ENCODE data around the gene SLAIN2.
"Not testable (repeated sequence)": the region's sequence is repeated elsewhere in the genome, so short reads cannot be mapped to it uniquely, and the experiment has no call there.

Gene SLAIN2

DNA sequence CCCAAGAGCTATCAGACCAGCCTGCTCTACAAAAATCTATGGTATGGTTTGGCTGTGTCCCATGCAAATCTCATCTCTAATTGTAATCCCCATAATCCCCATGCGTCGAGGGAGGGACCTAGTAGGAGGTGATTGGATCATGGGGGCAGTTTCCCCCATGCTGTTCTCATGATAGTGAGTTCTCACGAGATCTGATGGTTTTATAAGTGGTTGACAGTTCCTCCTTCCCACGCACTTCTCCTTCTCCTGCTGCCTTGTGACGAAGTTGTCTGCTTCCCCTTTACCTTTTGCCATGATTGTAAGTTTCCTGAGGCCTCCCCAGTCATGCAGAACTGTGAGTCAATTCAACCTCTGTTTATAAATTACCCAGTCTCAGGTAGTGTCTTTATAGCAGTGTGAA is 99.6 kb downstream of the SLAIN2 start:
- DNase-seq (ENCODE audit: low read depth in 2 of 2), result not testable (repeated sequence)

GRCh38 chr4:48445704-48446103 is 104.4 kb downstream of the SLAIN2 start:
- DNase-seq (ENCODE audit: low read depth in 2 of 2), result no peak

DNA sequence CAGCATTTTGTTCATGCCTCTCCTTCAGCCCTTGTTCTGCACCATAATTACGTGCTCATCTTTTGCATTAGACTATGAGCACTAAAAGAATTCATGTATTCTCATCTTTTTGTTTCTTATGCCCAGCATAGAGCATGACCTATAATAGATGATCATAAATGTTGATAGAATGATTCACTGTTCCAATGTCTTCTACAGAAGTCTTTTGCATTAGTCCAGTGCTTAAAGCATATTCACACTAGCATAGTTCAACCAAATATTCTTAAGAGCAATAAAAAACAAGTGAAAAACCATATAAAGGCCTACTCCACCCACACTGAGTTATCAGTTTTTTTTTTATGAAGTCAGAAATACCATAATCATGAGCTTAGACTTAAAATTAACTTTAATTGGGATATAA is 105.3 kb downstream of the SLAIN2 start:
- no peak for DNase-seq (ENCODE audit: low read depth in 2 of 2)

DNA sequence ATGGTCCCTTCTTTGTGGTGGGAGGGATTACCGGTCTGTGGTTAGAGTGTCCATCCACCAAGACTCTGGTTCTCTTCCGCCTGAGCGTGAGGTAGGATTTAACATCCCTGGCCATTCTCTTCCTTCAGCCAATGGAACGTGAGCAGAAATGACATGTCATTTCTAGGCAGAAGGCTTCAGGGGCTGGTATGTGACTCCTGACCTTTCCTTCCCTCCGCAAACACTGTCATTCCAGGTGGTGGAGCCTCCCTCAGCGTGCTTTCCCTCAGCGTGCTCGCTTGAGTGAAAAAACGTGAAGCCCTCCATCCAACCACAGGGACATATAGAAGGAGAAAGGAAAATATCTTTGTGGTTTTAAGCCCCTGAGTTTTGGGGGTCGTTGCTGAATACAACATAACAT is 107.8 kb downstream of the SLAIN2 start:
- no peak for DNase-seq (ENCODE audit: low read depth in 2 of 2)

DNA sequence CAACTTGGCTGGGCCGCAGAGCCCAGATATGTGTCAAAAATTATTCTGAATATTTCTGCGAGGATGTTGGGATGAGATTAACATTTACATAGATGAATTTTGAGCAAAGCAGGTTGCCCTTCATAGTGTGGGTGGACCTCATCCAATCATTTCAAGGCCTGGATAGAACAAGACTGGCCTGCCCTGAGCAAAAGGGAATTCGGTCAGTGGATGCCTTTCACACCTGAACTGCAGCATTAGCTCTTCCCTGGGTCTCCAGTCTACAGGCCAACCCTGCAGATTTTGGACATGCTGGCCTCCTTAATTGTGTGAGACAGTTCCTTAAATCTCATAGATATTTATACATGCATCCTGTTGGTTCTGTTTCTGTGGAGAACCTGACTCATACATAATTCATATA is 109.4 kb downstream of the SLAIN2 start:
- DNase-seq (ENCODE audit: low read depth in 2 of 2), result no peak

DNA sequence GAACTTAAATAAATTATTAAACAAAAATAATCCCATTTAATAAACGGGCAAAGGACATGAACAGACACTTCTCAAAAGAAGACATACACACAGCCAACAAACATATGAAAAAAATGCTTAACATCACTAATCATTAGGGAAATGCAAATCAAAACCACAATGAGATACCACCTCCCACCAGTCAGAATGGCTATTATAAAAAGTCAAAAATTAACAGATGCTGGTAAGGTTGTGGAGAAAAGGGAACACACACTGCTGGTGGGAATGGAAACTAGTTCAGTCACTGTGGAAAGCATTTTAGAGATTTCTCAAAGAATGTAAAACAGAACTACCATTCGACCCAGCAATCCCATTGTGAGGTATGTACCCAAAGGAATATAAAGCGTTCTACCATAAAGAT is 110.3 kb downstream of the SLAIN2 start:
- not testable (repeated sequence) for DNase-seq (ENCODE audit: low read depth in 2 of 2)

GRCh38 chr4:48454591-48454990 is 113.3 kb downstream of the SLAIN2 start:
- DNase-seq (ENCODE audit: low read depth in 2 of 2), result no peak

DNA sequence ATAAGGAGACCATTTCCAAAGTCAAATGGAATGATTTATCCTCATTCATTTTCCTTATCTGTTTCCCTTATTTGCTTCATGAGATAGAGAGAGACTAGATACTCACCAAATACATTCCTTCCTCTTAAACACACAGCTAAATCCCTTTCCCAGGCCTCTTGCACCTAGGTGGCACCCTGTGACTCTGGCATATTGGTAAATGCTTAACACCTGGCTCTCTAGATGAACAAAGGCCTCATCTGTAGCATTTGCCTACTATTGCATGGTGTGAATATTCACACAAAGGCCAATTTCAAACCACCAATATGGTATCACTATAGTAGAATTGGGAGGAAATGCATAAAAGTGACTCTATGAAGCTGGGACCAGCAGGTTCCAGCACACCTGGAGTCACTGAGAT is 119.7 kb downstream of the SLAIN2 start:
- DNase-seq (ENCODE audit: low read depth in 2 of 2), result no peak

DNA sequence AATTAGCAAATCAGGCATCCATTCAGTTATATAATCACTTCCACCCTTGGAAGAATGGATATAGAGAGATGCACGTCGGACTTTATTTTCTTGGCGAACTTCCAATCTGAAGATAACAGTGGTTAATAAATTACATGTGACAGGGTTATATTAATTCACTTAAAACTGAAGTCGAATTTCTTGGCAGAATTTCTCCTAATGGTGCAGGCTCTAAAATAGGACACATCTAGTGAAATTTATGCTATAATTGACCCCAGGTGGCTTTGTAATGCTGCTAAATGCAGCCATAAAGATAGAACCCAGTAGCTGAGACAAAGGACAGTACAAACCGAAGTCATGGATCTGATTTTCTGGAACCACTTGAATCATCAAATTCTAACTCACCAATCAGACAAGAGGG is 121.0 kb downstream of the SLAIN2 start:
- DNase-seq (ENCODE audit: low read depth in 2 of 2), result no peak

DNA sequence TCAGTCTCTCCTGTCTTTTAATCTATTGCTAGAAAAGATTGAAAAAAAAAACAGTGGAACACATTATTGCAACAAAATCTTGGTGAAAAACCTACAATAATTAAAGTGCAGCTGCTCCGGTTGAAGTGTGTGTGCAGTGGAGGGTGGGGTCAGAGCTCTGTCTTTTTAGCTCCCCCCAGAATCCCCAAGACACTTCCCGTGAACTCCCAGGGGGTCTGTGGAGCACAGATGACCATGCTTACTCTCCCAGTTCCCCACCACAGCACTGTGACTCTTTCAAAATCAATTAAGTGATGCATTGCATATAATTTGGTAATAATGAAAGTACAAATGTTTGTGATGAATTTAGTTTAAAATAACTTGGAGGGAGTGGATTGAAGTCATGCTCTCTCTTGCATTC is 126.1 kb downstream of the SLAIN2 start:
- no peak for DNase-seq (ENCODE audit: low read depth in 2 of 2)

DNA sequence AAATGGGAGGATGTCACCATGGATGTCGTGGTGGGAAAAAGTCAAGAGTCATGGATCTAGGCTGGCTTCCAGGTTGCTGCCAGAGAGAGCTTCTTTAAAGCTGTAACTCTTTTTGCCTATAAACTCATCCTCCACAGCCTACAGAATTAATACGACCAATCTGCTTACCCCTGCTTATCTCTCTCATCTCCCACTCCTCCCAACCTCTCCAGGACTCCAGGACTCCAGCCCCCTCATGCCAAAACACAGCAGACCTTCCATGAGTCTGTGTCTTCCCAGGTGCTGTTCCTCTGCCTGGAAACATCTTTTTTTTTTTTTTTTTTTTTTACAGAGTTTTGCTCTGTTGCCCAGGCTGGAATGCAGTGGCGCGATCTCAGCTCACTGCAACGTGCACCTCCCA is 126.6 kb downstream of the SLAIN2 start:
- DNase-seq (ENCODE audit: low read depth in 2 of 2), result no peak

DNA sequence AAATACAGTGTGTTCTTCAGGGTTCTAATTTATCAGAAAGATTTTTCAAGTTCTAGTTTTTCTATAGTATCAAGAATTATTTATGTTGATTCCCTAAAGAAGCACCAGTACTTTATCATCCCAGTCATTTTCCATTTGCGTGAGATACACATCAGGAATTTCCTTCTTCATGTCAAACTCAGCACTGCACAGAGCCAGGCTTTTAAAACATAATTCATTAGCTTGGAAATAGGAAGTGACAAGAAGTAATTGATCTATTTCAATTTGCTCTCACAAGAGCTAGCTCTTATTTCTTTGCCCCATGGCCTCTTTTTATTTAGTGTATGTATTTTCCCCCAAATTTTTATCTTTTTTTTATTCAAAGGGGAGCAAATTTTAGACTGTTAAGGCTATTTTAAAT is 128.8 kb downstream of the SLAIN2 start:
- no peak for DNase-seq (ENCODE audit: low read depth in 2 of 2)

DNA sequence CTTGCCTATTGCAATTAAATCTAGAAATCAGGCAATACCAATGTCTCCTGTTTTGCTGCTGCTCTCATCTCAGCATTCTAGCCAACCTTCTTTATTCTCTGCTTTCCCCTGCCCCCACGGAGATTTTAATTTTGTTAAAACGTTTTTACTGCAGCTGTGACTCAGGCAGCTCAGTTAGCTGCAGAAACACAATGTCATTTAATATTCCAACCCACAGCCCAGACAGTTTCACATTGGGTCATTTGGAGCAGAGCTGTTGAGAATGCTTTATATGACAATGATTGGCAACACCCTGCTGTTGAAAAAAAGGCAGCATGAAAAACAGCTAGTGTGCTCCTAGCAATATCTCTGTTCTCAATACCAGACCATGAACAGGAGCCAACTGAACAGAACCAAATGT is 129.2 kb downstream of the SLAIN2 start:
- no peak for DNase-seq (ENCODE audit: low read depth in 2 of 2)

GRCh38 chr4:48472794-48473193 is 131.5 kb downstream of the SLAIN2 start:
- no peak for DNase-seq (ENCODE audit: low read depth in 2 of 2)

DNA sequence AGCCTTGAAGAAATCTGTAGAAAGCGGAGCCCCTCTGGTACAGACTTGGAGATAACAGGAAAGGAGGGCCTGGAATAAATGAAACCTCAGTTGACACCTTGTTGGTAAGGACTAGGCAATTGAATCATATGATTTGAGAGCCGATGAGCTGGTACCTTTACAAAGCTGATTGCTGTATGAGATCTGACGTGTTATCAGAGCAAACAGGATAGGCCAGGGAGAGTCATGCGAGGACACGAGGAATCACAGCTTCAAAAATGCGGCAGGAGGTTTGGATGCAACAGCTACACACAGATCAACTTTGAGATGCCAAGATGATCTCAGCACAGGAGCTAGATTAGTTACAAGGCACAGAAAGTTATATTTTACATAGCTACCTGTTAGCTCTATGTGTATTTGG is 134.4 kb downstream of the SLAIN2 start:
- no peak for DNase-seq (ENCODE audit: low read depth in 2 of 2)
